GM12892 (cell line): ENCODE results near the gene SEMA3A.

Experiments
- POLR2A ChIP-seq: IDR thresholded peaks from 2 replicates; pipeline ENCODE4 v1.6.1; 2011; ENCODE audit warnings: low read depth, low read length, control low read depth
- POLR2AphosphoS5 ChIP-seq: IDR thresholded peaks from 2 replicates; pipeline ENCODE4 v1.6.1; 2011; ENCODE audit warnings: low read depth, low read length, control low read depth

- no peak for TF ChIP-seq POLR2A
- no peak for TF ChIP-seq POLR2AphosphoS5
Observed at GRCh38 chr7:84040355-84040754, 154.2 kb downstream of the SEMA3A start.
